ENCODE results near the gene TMEM130. TPM values are rescaled to one million over a fixed set of nuclear protein-coding genes. Genes with fewer than 3 reads are reported as not detected.

The TMEM130 gene
- total and polyA plus RNA-seq, 4 donors = 0.34 to 1.5 (median 0.60) TPM

DNA sequence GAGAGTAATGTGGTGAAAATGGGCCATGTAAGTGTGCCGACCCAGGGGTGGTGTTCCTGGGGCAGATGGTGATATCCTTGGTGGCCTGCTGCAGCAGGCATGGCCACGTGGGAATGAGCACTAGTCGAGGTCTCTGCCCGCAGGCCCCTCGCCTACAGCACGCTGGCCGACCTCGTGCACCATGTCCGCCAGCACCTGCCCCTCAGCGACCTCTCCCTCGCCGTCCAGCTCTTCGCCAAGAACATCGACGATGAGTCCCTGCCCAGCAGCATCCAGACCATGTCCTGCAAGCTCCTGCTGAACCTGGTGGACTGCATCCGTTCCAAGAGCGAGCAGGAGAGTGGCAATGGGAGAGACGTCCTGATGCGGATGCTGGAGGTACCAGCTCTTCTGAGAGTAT lies 38.8 kb upstream of the TMEM130 start:
- Histone ChIP-seq H3K36me3 (ENCODE audit: control insufficient read depth in 4 of 4, insufficient read depth in 4 of 4, low read length in 4 of 4) (peaks cover 28 to 62% (median 37%) of the 10 kb centered on the region in 4 donors), H3K27ac (ENCODE audit: low read depth in 1 of 2, low read length in 1 of 2) (no peak overlapping the region), H3K9me3 (ENCODE audit: control insufficient read depth in 4 of 4, insufficient read depth in 3 of 4, low read length in 3 of 4) (no peaks in the 10 kb centered on the region), H3K9ac (ENCODE audit: insufficient read depth in 1 of 2, low read length in 2 of 2) (no peak overlapping the region), H3K27me3 (ENCODE audit: control insufficient read depth in 3 of 3, insufficient read depth in 3 of 3, low read length in 2 of 3) (no peaks in the 10 kb centered on the region), H3K4me3 (no peak overlapping the region), H3K4me1 (ENCODE audit: control insufficient read depth in 5 of 5, insufficient read depth in 5 of 5, low read length in 5 of 5) (no peaks in the 10 kb centered on the region)
- DNase-seq (no peak), ATAC-seq (ENCODE audit: insufficient read depth, low FRiP score) (no peak)
- WGBS, 2 donors = 97% methylated on average over 19 of the region's 19 CpGs
- TF ChIP-seq, protein P1, sequence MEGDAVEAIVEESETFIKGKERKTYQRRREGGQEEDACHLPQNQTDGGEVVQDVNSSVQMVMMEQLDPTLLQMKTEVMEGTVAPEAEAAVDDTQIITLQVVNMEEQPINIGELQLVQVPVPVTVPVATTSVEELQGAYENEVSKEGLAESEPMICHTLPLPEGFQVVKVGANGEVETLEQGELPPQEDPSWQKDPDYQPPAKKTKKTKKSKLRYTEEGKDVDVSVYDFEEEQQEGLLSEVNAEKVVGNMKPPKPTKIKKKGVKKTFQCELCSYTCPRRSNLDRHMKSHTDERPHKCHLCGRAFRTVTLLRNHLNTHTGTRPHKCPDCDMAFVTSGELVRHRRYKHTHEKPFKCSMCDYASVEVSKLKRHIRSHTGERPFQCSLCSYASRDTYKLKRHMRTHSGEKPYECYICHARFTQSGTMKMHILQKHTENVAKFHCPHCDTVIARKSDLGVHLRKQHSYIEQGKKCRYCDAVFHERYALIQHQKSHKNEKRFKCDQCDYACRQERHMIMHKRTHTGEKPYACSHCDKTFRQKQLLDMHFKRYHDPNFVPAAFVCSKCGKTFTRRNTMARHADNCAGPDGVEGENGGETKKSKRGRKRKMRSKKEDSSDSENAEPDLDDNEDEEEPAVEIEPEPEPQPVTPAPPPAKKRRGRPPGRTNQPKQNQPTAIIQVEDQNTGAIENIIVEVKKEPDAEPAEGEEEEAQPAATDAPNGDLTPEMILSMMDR (IDR thresholded peaks at IDR 0.05; ENCODE audit: control extremely low read depth, extremely low read depth) = no peak

DNA sequence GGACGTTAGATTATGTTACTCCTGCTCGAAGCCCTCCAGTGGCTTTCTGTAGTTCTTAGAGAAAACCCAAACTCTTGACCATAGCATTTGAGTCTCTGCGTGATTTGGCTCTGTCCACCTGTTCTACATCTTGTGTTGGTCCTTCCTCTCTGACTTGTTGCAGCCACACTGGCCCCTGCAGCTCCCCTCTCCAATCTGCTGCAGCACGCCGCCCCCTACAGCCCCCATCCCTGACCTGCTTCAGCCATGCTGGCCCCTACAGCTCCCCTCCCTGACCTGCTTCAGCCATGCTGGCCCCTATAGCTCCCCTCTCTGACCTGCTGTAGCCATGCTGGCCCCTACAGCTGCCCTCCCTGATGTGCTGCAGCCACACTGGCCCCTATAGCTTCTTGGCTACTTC lies 37.8 kb upstream of the TMEM130 start:
- WGBS, 2 donors = 87 to 97% methylated on average over 5 of the region's 5 CpGs

DNA sequence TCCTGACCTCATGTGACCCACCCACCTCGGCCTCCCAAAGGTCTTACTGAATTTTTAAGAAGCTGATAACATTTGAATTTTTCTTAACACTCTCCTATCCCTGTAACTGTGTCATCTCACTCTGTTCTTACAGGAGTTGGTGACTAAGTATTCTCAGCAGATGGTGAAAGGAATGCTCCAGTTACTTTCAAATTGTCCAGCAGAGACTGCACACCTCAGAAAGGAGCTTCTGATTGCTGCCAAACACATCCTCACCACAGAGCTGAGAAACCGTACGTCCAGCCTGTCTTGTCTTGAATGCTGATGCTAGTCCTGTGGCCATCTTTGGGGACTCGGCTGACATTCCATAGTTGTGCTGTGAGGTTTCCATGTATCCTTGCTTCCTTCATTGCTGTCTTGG lies 33.4 kb upstream of the TMEM130 start:
- WGBS, 2 donors = 94 to 98% methylated on average over 4 of the region's 4 CpGs
- Histone ChIP-seq H3K27ac (ENCODE audit: low read depth in 1 of 2, low read length in 1 of 2) (no peak overlapping the region), H3K27me3 (ENCODE audit: control insufficient read depth in 3 of 3, insufficient read depth in 3 of 3, low read length in 2 of 3) (no peaks in the 10 kb centered on the region), H3K9me3 (ENCODE audit: control insufficient read depth in 4 of 4, insufficient read depth in 3 of 4, low read length in 3 of 4) (no peaks in the 10 kb centered on the region), H3K9ac (ENCODE audit: insufficient read depth in 1 of 2, low read length in 2 of 2) (no peak overlapping the region), H3K4me3 (no peak overlapping the region), H3K4me1 (ENCODE audit: control insufficient read depth in 5 of 5, insufficient read depth in 5 of 5, low read length in 5 of 5) (no peaks in the 10 kb centered on the region), H3K36me3 (ENCODE audit: control insufficient read depth in 4 of 4, insufficient read depth in 4 of 4, low read length in 4 of 4) (peaks cover 39 to 68% (median 49%) of the 10 kb centered on the region in 4 donors)
- no peak for DNase-seq
- TF ChIP-seq, protein P1 (IDR thresholded peaks at IDR 0.05; ENCODE audit: control extremely low read depth, extremely low read depth) = no peak
- no peak for ATAC-seq (ENCODE audit: insufficient read depth, low FRiP score)

More for the DNA sequence above, 37.8 kb upstream of the TMEM130 start:
- Histone ChIP-seq H3K4me1 (ENCODE audit: control insufficient read depth in 5 of 5, insufficient read depth in 5 of 5, low read length in 5 of 5) (no peaks in the 10 kb centered on the region), H3K27ac (ENCODE audit: low read depth in 1 of 2, low read length in 1 of 2) (no peak overlapping the region), H3K4me3 (no peak overlapping the region), H3K27me3 (ENCODE audit: control insufficient read depth in 3 of 3, insufficient read depth in 3 of 3, low read length in 2 of 3) (no peaks in the 10 kb centered on the region), H3K9ac (ENCODE audit: insufficient read depth in 1 of 2, low read length in 2 of 2) (no peak overlapping the region), H3K9me3 (ENCODE audit: control insufficient read depth in 4 of 4, insufficient read depth in 3 of 4, low read length in 3 of 4) (no peaks in the 10 kb centered on the region), H3K36me3 (ENCODE audit: control insufficient read depth in 4 of 4, insufficient read depth in 4 of 4, low read length in 4 of 4) (peaks cover 31 to 65% (median 41%) of the 10 kb centered on the region in 4 donors)
- ATAC-seq (ENCODE audit: insufficient read depth, low FRiP score) (no peak), DNase-seq (no peak)
- TF ChIP-seq, protein P1 (IDR thresholded peaks at IDR 0.05; ENCODE audit: control extremely low read depth, extremely low read depth) = no peak

DNA sequence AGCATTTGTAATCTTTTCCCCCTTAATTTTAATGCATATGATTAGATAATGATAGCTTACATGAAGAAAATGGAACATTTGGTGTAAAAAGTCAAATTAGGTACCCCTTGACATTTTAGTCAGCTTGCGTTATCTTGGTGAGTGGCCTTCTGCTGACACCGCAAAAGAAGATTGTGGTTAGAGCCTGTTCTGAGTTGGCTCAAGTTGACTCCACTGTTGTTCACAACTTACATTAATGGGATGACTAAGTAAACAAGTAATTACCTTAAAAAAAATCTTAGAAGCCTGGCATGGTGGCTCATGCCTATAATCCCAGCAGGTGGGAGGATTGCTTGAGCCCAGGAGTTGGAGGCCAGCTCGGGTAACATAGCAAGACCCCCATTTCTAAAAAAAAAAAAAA lies 32.7 kb upstream of the TMEM130 start:
- Histone ChIP-seq H3K36me3 (ENCODE audit: control insufficient read depth in 4 of 4, insufficient read depth in 4 of 4, low read length in 4 of 4) (peaks cover 44 to 74% (median 51%) of the 10 kb centered on the region in 4 donors), H3K27me3 (ENCODE audit: control insufficient read depth in 3 of 3, insufficient read depth in 3 of 3, low read length in 2 of 3) (no peaks in the 10 kb centered on the region), H3K27ac (ENCODE audit: low read depth in 1 of 2, low read length in 1 of 2) (no peak overlapping the region), H3K4me3 (no peak overlapping the region), H3K9me3 (ENCODE audit: control insufficient read depth in 4 of 4, insufficient read depth in 3 of 4, low read length in 3 of 4) (no peaks in the 10 kb centered on the region), H3K9ac (ENCODE audit: insufficient read depth in 1 of 2, low read length in 2 of 2) (no peak overlapping the region), H3K4me1 (ENCODE audit: control insufficient read depth in 5 of 5, insufficient read depth in 5 of 5, low read length in 5 of 5) (no peaks in the 10 kb centered on the region)
- TF ChIP-seq, protein P1 (IDR thresholded peaks at IDR 0.05; ENCODE audit: control extremely low read depth, extremely low read depth) = no peak
- WGBS, 2 donors = 89% methylated on average over 3 of the region's 3 CpGs
- ATAC-seq (ENCODE audit: insufficient read depth, low FRiP score) = no peak
- DNase-seq = no peak
